Stomach (tissue), 4 donors: Measurements from ENCODE around the gene MISP.

ENCODE experiments used
- POLR2A ChIP-seq, 4 donors: fragments of 450-650 bp; IDR thresholded peaks; one replicate each; pipeline ENCODE4 v1.6.1; 2016; ENCODE audit warnings: antibody characterized with exemption in 4 of 4, control low read depth in 2 of 4, mild to moderate bottlenecking in 1 of 4, moderate library complexity in 1 of 4
- TF ChIP-seq, protein P1 (sequence below), 7 experiments: fragments of 450-650 bp in 4 of 7; fragments of 200-600 bp in 3 of 7; sonication (generic) in 3 of 7; IDR thresholded peaks; one replicate each; pipeline ENCODE4 v1.5.1; 2016 to 2019; ENCODE audit warnings: antibody characterized with exemption in 7 of 7, control low read depth in 2 of 7, mild to moderate bottlenecking in 1 of 7

DNA sequence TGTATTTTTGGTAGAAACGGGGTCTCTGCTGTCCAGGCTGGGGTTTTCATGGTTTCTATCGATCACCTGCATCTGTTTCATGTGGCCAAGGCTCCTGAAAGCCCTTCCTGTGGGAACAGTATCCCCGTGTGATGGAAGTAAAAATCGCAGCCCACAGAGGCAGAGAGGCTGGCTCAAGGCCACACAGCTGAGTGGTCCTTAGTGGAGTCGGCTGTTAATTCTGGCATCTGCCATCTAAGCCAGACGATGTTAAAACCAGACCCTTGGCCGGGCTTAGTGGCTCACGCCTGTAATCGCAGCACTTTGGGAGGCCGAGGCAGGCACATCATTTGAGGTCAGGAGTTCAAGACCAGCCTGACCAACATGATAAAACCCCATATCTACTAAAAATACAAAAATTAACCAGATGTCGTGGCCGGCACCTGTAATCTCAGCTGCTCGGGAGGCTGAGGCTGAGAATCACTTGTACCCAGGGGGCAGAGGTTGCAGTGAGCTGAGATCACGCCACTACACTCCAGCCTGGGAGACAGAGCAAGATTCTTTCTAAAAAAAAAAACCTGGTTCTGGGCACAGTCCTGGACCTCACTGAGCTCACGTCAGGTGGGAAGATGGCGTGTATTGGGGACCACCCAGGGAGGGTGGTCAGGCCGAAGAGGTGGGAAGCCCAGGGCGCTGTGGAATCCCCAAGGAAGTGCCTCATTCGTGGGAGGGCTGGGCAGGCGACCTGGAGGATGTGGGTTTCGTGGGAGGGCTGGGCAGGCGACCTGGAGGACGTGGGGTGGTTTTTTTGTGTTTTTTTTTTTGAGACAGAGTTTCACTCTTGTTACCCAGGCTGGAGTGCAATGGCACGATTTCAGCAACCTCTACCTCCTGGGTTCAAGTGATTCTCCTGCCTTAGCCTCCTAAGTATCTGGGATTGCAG is 18.5 kb upstream of the MISP start:
- TF ChIP-seq POLR2A (IDR thresholded peaks at IDR 0.05), result no peak
- TF ChIP-seq, protein P1, sequence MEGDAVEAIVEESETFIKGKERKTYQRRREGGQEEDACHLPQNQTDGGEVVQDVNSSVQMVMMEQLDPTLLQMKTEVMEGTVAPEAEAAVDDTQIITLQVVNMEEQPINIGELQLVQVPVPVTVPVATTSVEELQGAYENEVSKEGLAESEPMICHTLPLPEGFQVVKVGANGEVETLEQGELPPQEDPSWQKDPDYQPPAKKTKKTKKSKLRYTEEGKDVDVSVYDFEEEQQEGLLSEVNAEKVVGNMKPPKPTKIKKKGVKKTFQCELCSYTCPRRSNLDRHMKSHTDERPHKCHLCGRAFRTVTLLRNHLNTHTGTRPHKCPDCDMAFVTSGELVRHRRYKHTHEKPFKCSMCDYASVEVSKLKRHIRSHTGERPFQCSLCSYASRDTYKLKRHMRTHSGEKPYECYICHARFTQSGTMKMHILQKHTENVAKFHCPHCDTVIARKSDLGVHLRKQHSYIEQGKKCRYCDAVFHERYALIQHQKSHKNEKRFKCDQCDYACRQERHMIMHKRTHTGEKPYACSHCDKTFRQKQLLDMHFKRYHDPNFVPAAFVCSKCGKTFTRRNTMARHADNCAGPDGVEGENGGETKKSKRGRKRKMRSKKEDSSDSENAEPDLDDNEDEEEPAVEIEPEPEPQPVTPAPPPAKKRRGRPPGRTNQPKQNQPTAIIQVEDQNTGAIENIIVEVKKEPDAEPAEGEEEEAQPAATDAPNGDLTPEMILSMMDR (IDR thresholded peaks at IDR 0.05), result no peak
